GM19397 (cell line): Measurements from ENCODE around the gene CNOT2.
A peak's percentile ranks its signal among the peaks of the same experiment; 100 is the strongest.
"Not testable (repeated sequence)": the region's sequence is repeated elsewhere in the genome, so short reads cannot be mapped to it uniquely, and the experiment has no call there.

ENCODE experiments used
- ATAC-seq: cut with Tn5 transposase; IDR thresholded peaks from one replicate; pipeline ENCODE4 v1.9.1; 2021; ENCODE audit warnings: mild to moderate bottlenecking, moderate library complexity; ENCODE audit not compliant: unreplicated experiment

The CNOT2 gene

GRCh38 chr12:70292017-70292776 is 49.0 kb downstream of the CNOT2 start:
- ATAC-seq, result no peak

- ATAC-seq, result not testable (repeated sequence)
Measured at GRCh38 chr12:70304684-70305555, 61.7 kb downstream of the CNOT2 start.

- ATAC-seq, result no peak
Measured at GRCh38 chr12:70305794-70306193, 62.6 kb downstream of the CNOT2 start.

GRCh38 chr12:70306676-70307075 is 63.4 kb downstream of the CNOT2 start:
- no peak for ATAC-seq

GRCh38 chr12:70307868-70308267 is 64.6 kb downstream of the CNOT2 start:
- ATAC-seq, result no peak

GRCh38 chr12:70309348-70309747 is 66.1 kb downstream of the CNOT2 start:
- no peak for ATAC-seq

- ATAC-seq, result no peak
Measured at GRCh38 chr12:70314145-70314544, 70.9 kb downstream of the CNOT2 start.

- peak; percentile 86 for ATAC-seq
Measured at GRCh38 chr12:70317781-70318180, 74.5 kb downstream of the CNOT2 start.

GRCh38 chr12:70319605-70320004 is 76.4 kb downstream of the CNOT2 start:
- ATAC-seq, result no peak

GRCh38 chr12:70321191-70321590 is 78.0 kb downstream of the CNOT2 start:
- no peak for ATAC-seq

GRCh38 chr12:70327541-70327940 is 84.3 kb downstream of the CNOT2 start:
- ATAC-seq, result no peak

- ATAC-seq, result no peak
Measured at GRCh38 chr12:70329728-70330127, 86.5 kb downstream of the CNOT2 start.

- no peak for ATAC-seq
Measured at GRCh38 chr12:70330158-70330557, 86.9 kb downstream of the CNOT2 start.

GRCh38 chr12:70332236-70332635 is 89.0 kb downstream of the CNOT2 start:
- no peak for ATAC-seq

GRCh38 chr12:70334742-70335141 is 91.5 kb downstream of the CNOT2 start:
- no peak for ATAC-seq

GRCh38 chr12:70338531-70338930 is 95.3 kb downstream of the CNOT2 start:
- ATAC-seq, result no peak

GRCh38 chr12:70351076-70351475 is 107.8 kb downstream of the CNOT2 start:
- ATAC-seq, result no peak

- no peak for ATAC-seq
Measured at GRCh38 chr12:70353780-70354660, 110.8 kb downstream of the CNOT2 start.

GRCh38 chr12:70354787-70355186 is 111.6 kb downstream of the CNOT2 start:
- no peak for ATAC-seq

GRCh38 chr12:70355972-70356371 is 112.7 kb downstream of the CNOT2 start:
- no peak for ATAC-seq
